NB4 (cell line): ENCODE measurements around the gene CPSF2.

ENCODE experiments used
- DNase-seq: peaks from one replicate; pipeline ENCODE4 v3.0.0; 2010; ENCODE audit warnings: low read depth
- H3K4me3 ChIP-seq: one replicate; pipeline ENCODE4 v1.5.1; 2011; ENCODE audit warnings: mild to moderate bottlenecking, low read depth, low read length, moderate library complexity
- CTCF ChIP-seq: IDR thresholded peaks from one replicate; pipeline ENCODE4 v1.5.1; 2012; ENCODE audit warnings: low read depth, low read length
- MYC ChIP-seq: IDR thresholded peaks from 2 replicates; pipeline ENCODE4 v1.6.1; 2011; ENCODE audit warnings: low read depth, low read length
- POLR2A ChIP-seq: IDR thresholded peaks from 2 replicates; pipeline ENCODE4 v1.6.1; 2011; ENCODE audit warnings: mild to moderate bottlenecking; ENCODE audit not compliant: insufficient read length; ENCODE audit errors: extremely low read depth
- TF ChIP-seq, protein P1 (sequence below): IDR thresholded peaks from 2 replicates; pipeline ENCODE4 v1.6.1; 2011; ENCODE audit warnings: low read depth, low read length

CPSF2 gene

GRCh38 chr14:92144708-92145107 lies 22.9 kb downstream of the CPSF2 start:
- TF ChIP-seq MYC (no peak), CTCF (no peak), POLR2A (no peak)
- TF ChIP-seq, protein P1, sequence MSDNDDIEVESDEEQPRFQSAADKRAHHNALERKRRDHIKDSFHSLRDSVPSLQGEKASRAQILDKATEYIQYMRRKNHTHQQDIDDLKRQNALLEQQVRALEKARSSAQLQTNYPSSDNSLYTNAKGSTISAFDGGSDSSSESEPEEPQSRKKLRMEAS: no peak
- no peak overlapping the region for H3K4me3 ChIP-seq
- no peak for DNase-seq

GRCh38 chr14:92153581-92153980 lies 31.8 kb downstream of the CPSF2 start:
- no peak for DNase-seq
- TF ChIP-seq, protein P1: no peak
- no peak for TF ChIP-seq MYC
- no peak for TF ChIP-seq CTCF
- TF ChIP-seq POLR2A: no peak
- H3K4me3 ChIP-seq: no peak overlapping the region

- no peak for DNase-seq
- TF ChIP-seq MYC (no peak), CTCF (no peak), POLR2A (no peak)
- TF ChIP-seq, protein P1: no peak
- no peak overlapping the region for H3K4me3 ChIP-seq
These were observed 32.6 kb downstream of the CPSF2 start for GRCh38 chr14:92154283-92154942.

- DNase-seq: peak; percentile 52
- no peak overlapping the region for H3K4me3 ChIP-seq
- TF ChIP-seq POLR2A (no peak), MYC (no peak), CTCF (no peak)
- TF ChIP-seq, protein P1: no peak
These were observed 38.9 kb downstream of the CPSF2 start for GRCh38 chr14:92160619-92161018.

- no peak for DNase-seq
- TF ChIP-seq, protein P1: no peak
- TF ChIP-seq CTCF (no peak), MYC (no peak), POLR2A (no peak)
These were observed 39.8 kb downstream of the CPSF2 start for GRCh38 chr14:92161521-92161920.

More at GRCh38 chr14:92161521-92161920, 39.8 kb downstream of the CPSF2 start:
- no peak overlapping the region for H3K4me3 ChIP-seq
